ENCODE results near the gene KRTAP10-5. TPM values are rescaled to one million over a fixed set of nuclear protein-coding genes. Genes with fewer than 3 reads are reported as not detected.

The KRTAP10-5 gene
- total RNA-seq, 1 experiment from 2014 or later = not detected

- Histone ChIP-seq H3K36me3 (ENCODE audit: control insufficient read depth in 1 of 2, insufficient read depth in 2 of 2, low read length in 2 of 2) (no peaks in the 10 kb centered on the region), H3K4me3 (replicated peaks in 1 of 2; ENCODE audit: low read depth in 1 of 2, low read length in 2 of 2) (no peak overlapping the region), H3K4me1 (ENCODE audit: control insufficient read depth in 1 of 2, insufficient read depth in 2 of 2, low read length in 2 of 2) (peaks cover 0 to 3% of the 10 kb centered on the region in 2 experiments; a peak in 1 of 4 replicates), H3K4me2 (ENCODE audit: low read length) (no peak overlapping the region), H3K27ac (ENCODE audit: low read depth, low read length) (no peak overlapping the region), H3K9me2 (ENCODE audit: insufficient read depth) (no peaks in the 10 kb centered on the region), H3K27me3 (ENCODE audit: insufficient read depth, low read length) (peaks cover 6% of the 10 kb centered on the region; the same call in 1 of the 2 replicates), H4K20me1 (ENCODE audit: insufficient read depth) (no peaks in the 10 kb centered on the region), H2AFZ (ENCODE audit: low read depth, low read length, poor library complexity, severe bottlenecking) (no peak overlapping the region), H3K79me2 (ENCODE audit: insufficient read depth, low read length) (no peaks in the 10 kb centered on the region), H3K9me3 (ENCODE audit: control insufficient read depth in 1 of 2, insufficient read depth in 1 of 2, low read depth in 1 of 2, low read length in 2 of 2) (peaks cover 0 to 4% of the 10 kb centered on the region in 2 experiments; a peak in 2 of 4 replicates), H3K9ac (ENCODE audit: low read length) (no peak overlapping the region)
- no peak for ATAC-seq
- RAD21 ChIA-PET (ENCODE audit: low non-redundant PET in 1 of 2, low total read pairs in 2 of 2, uncharacterized antibody in 2 of 2, unreplicated experiment in 2 of 2) = no interaction called here
- BruUV-seq (replicated peaks) = no TSS peak
- DNase-seq (ENCODE audit: low read depth, low spot score) = no peak
- intact Hi-C loops (cut with micrococcal nuclease) = no loop called here
- CTCF ChIA-PET = no interaction called here
- POLR2A ChIA-PET = no interaction called here
- TF ChIP-seq CTCF (IDR thresholded peaks at IDR 0.05 in 2 of 3, conservative IDR thresholded peaks at IDR 0.05 in 1 of 3; ENCODE audit: borderline replicate concordance in 1 of 3, insufficient read depth in 1 of 3, low read depth in 2 of 3, low read length in 2 of 3) (no peak), ATF3 (IDR thresholded peaks at IDR 0.05) (no peak), ZNF274 (IDR thresholded peaks at IDR 0.05; ENCODE audit: low read depth, low read length) (no peak), RAD21 (IDR thresholded peaks at IDR 0.05; ENCODE audit: low read depth) (no peak), MAX (IDR thresholded peaks at IDR 0.05) (no peak), SP1 (IDR thresholded peaks at IDR 0.05; ENCODE audit: low read depth) (no peak)
Observed at GRCh38 chr21:44575307-44576024, 4.9 kb downstream of the KRTAP10-5 start.
